Measurements from ENCODE around the gene FAM76A.
"Not testable (repeated sequence)": the region's sequence is repeated elsewhere in the genome, so short reads cannot be mapped to it uniquely, and the experiment has no call there.

FAM76A gene

DNA sequence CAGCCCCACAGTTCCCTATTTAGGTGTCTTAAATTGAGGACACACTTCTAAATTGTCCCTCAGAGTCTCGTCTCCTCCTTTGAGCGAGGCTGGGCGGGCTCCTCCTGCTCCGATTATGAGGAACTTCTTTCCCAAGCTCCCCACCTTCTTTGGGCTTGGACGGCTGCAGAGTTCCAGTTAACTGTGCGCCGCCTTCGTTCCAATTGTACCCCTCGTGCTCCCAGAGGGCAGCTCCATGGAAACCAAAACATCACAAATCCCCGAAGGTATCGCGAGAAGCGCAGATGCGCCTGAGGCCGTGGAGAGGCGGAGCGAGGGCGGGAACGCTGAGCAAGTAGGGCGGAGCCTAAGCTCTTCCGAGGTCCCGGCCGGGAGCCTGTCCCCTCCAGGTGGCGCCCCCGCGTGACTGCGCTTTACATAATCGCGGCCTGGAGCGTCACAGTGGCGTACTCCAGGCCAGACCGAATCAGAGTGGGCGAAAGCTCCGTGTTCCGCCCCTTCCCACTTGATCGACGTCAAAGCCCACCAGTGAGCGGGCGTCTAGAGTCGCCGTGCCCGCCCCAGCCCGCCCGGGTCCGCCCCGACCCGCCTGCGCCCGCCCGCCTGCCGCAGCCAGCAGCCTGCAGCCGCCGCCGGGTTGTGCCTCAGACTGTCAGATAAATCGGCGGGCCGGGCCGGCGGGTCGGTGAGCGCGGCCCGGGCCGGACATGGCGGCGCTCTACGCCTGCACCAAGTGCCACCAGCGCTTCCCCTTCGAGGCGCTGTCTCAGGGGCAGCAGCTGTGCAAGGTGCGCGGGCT is at the start of gene FAM76A:
Gene FAM76A, plus strand, starts transcription at position 588 of the 799 bp plus-strand sequence. Its CDS starts 120 bp downstream, at position 708.
- peak; percentile 98 for DNase-seq (ENCODE audit: low read depth)

- no peak for DNase-seq (ENCODE audit: low read depth)
Observed at GRCh38 chr1:27676410-27676809, 49.4 kb upstream of the FAM76A start.

- DNase-seq (ENCODE audit: low read depth), result no peak
Observed at GRCh38 chr1:27678747-27679146, 47.0 kb upstream of the FAM76A start.

DNA sequence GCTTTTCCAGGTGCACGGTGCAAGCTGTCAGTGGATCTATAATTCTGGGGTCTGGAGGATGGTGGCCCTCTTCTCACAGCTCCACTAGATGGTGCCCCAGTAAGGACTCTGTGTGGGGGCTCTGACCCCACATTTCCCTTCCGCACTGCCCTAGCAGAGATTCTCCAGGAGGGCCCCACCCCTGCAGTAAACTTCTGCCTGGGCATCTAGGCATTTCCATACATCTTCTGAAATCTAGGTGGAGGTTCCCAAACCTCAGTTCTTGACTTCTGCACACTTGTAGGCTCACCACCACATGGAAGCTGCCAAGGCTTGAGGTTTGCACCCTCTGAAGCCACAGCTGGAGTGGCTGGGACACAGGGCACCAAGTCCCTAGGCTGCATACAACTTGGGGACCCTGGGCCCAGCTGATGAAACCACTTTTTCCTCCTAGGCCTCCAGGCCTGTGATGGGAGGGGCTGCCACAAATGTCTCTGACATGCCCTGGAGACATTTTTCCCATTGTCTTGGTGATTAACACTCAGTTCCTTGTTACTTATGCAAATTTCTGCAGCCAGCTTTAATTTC is 45.5 kb upstream of the FAM76A start:
- not testable (repeated sequence) for DNase-seq (ENCODE audit: low read depth)

DNA sequence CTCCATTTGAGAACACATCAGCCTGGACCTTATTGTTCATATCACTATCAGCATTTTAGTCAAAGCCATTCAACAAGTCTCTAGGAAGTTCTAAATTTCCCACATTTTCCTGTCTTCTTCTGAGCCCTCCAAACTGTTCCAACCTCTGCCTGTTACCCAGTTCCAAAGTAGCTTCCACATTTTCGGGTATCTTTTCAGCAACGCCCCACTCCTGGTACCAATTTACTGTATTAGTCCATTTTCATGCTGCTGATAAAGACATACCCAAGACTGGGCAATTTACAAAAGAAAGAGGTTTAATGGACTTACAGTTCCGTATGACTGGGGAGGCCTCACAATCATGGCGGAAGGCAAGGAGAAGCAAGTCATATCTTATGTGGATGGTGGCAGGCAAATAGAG is 44.2 kb upstream of the FAM76A start:
- DNase-seq (ENCODE audit: low read depth), result not testable (repeated sequence)

GRCh38 chr1:27682351-27682944 is 43.3 kb upstream of the FAM76A start:
- DNase-seq (ENCODE audit: low read depth), result no peak

DNA sequence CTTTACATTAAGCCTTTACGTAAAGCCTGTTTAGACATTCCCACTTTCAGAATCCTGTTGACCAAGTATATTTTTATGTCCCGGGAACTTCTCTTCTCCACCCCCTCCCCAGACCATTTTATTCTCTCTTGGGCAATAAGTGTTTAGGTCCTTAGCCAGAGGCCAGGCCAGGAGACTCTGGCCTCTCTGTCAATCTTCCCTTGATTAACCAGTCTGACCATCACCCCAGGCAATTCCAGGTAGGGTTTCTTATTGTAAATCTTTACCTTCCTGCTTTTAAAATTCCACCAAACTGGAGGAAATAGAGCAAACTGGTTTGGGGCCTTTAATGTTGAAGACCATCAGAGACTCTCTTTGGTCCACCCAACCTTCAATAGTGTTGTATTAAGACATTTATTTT is 41.6 kb upstream of the FAM76A start:
- no peak for DNase-seq (ENCODE audit: low read depth)

GRCh38 chr1:27686223-27686990 is 39.4 kb upstream of the FAM76A start:
- DNase-seq (ENCODE audit: low read depth), result no peak

DNA sequence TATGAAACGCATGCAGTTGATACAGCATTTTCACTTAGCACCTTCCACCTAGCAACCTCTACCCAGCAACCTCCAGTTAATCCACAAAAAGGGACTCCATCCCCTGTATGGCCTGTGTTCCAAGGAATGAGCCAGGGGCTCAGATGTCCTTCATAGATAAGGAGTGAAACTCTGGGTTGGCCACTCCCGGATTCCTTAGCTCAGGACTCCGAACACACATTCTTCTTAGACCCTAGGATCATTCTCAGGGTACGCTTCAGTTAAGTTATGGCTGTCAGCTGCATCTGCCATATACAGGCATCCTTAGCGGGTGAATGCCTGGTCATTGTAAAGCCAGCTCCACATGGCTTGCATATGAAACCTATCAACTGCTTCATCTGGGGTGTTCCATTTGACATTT is 37.9 kb upstream of the FAM76A start:
- no peak for DNase-seq (ENCODE audit: low read depth)

DNA sequence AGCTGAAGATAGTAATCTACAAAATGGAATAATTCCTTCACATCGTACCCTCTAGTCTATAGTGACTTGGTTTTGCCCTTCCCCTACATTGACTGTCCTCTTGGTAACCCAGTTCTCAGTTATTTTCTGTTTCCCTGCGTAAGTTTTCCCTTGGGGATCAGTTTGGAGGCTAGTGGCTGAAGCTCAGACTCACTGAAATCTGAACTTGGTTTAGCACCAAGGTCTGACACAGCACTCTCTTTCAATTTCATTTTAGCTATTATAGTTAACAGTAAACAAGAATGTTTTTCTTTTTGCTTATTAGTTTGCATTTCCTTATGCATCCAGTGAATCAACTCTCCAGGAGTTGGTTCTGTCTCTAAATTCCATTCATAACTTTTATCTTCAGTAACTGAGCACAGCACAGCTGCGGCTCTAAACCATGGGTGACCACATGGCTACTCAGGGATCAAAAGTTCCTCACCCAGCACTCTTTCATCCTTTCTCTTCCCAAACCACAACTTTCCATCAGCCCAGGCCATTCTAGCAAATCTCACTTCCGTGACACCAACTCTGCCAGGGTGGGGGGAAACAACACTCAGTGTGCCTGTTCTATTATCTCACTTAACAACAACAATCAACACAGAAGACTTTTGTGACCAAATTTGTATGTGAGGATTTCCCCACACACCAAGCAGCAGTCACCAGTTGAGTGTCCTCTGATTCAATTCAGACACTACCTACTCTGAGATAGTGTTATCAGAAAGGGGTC is 36.2 kb upstream of the FAM76A start:
- peak; percentile 51 for DNase-seq (ENCODE audit: low read depth)

GRCh38 chr1:27690183-27690582 is 35.6 kb upstream of the FAM76A start:
- DNase-seq (ENCODE audit: low read depth), result no peak

DNA sequence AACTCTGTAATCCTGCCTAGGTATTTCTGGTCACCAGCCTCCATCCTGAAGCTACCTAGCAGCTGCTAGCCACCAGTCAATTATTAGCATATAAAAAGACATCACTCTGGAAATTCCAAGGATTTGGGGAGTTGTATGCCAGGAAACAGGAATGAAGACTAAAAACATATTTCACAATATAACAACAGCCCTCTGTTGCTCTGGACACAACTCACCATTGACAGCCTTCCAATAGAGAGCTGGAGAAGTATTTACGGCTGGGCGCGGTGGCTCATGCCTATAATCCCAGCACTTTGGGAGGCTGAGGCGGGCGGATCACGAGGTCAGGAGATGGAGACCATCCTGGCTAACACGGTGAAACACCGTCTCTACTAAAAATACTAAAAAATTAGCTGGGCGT is 28.9 kb upstream of the FAM76A start:
- DNase-seq (ENCODE audit: low read depth), result not testable (repeated sequence)

- no peak for DNase-seq (ENCODE audit: low read depth)
Observed at GRCh38 chr1:27704958-27705357, 20.8 kb upstream of the FAM76A start.

GRCh38 chr1:27705545-27705944 is 20.2 kb upstream of the FAM76A start:
- DNase-seq (ENCODE audit: low read depth), result no peak

GRCh38 chr1:27710574-27710973 is 15.2 kb upstream of the FAM76A start:
- no peak for DNase-seq (ENCODE audit: low read depth)

GRCh38 chr1:27713139-27713725 is 12.5 kb upstream of the FAM76A start:
- no peak for DNase-seq (ENCODE audit: low read depth)

GRCh38 chr1:27713869-27714513 is 11.8 kb upstream of the FAM76A start:
- DNase-seq (ENCODE audit: low read depth), result no peak

DNA sequence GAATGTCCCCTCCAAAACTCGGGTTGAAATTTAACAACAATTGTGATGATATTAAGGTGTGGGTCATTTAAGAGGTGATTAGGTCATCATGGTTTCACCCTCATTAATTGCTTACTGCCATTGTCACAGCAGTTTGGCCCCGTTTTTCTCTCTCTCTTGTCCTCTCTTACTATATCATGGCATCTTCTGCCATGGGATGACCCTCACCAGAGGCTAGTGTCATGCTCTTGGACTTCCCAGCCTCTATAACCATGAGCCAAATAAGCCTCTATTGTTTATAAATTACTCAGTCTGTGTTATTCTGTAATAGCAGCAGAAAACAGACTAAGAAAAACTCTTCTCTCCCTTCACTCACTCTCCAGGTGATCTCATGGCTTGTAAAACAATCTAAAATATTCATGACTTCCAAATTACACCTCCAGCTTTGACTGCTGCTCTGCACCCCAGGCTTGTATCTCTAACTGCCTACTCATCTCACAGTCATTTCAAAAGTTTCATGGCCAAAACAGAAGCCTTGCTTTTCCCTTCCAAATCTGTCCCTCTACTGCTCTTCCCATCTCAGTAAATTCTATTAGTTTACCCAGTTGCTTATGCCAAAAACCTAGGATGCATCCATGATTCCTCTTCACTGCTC is 9.4 kb upstream of the FAM76A start:
- DNase-seq (ENCODE audit: low read depth), result no peak

GRCh38 chr1:27719286-27720251 is 6.2 kb upstream of the FAM76A start:
- DNase-seq (ENCODE audit: low read depth), result peak; percentile 42
